LoVo (cell line): ENCODE results near the gene C6orf47.
"Not testable (repeated sequence)": the region's sequence is repeated elsewhere in the genome, so short reads cannot be mapped to it uniquely, and the experiment has no call there.

Source experiments
- DNase-seq: peaks from one replicate; pipeline ENCODE4 v3.0.0-alpha.2; 2016; ENCODE audit warnings: low spot score

Gene C6orf47

GRCh38 chr6:31660381-31661261 lies at the start of gene C6orf47:
C6orf47 (minus strand) TSS chr6:31660778; CDS start chr6:31659947, 831 bp downstream.
- peak; percentile 86 for DNase-seq

- DNase-seq, result not testable (repeated sequence)
Measured at GRCh38 chr6:31709157-31709556, 48.6 kb upstream of the C6orf47 start.

- no peak for DNase-seq
Measured at GRCh38 chr6:31708224-31708623, 47.6 kb upstream of the C6orf47 start.

- no peak for DNase-seq
Measured at GRCh38 chr6:31707701-31708100, 47.1 kb upstream of the C6orf47 start.

- no peak for DNase-seq
Measured at GRCh38 chr6:31706599-31706998, 46.0 kb upstream of the C6orf47 start, which contains the start of gene LY6G6F. LY6G6F (plus strand) TSS chr6:31706866; CDS start chr6:31706907, 41 bp downstream.

- DNase-seq, result no peak
Measured at GRCh38 chr6:31705931-31706330, 45.4 kb upstream of the C6orf47 start.

GRCh38 chr6:31702819-31703716 lies 42.5 kb upstream of the C6orf47 start, which contains the start of gene ABHD16A:
ABHD16A (minus strand) TSS chr6:31703324; CDS start chr6:31703281, 43 bp downstream.
- peak; percentile 95 for DNase-seq

- DNase-seq, result no peak
Measured at GRCh38 chr6:31702405-31702818, 41.8 kb upstream of the C6orf47 start.

GRCh38 chr6:31701666-31702404 lies 41.3 kb upstream of the C6orf47 start:
- no peak for DNase-seq

- no peak for DNase-seq
Measured at GRCh38 chr6:31700740-31701401, 40.3 kb upstream of the C6orf47 start.

- no peak for DNase-seq
Measured at GRCh38 chr6:31697555-31697954, 37.0 kb upstream of the C6orf47 start.

GRCh38 chr6:31693535-31693934 lies 33.0 kb upstream of the C6orf47 start:
- no peak for DNase-seq

- DNase-seq, result no peak
Measured at GRCh38 chr6:31692886-31693285, 32.3 kb upstream of the C6orf47 start.

- no peak for DNase-seq
Measured at GRCh38 chr6:31692353-31692752, 31.8 kb upstream of the C6orf47 start.

GRCh38 chr6:31691564-31692108 lies 31.1 kb upstream of the C6orf47 start:
- DNase-seq, result no peak

- no peak for DNase-seq
Measured at GRCh38 chr6:31691078-31691463, 30.5 kb upstream of the C6orf47 start.

- DNase-seq, result peak; percentile 54
Measured at GRCh38 chr6:31690231-31691077, 29.9 kb upstream of the C6orf47 start.

GRCh38 chr6:31689249-31690110 lies 28.9 kb upstream of the C6orf47 start:
- DNase-seq, result no peak
